NB4 (cell line): ENCODE data around the gene TCF3.

Experiments used
- DNase-seq: peaks from one replicate; pipeline ENCODE4 v3.0.0; 2010; ENCODE audit warnings: low read depth
- H3K4me3 ChIP-seq: one replicate; pipeline ENCODE4 v1.5.1; 2011; ENCODE audit warnings: mild to moderate bottlenecking, low read depth, low read length, moderate library complexity
- CTCF ChIP-seq: IDR thresholded peaks from one replicate; pipeline ENCODE4 v1.5.1; 2012; ENCODE audit warnings: low read depth, low read length
- MAX ChIP-seq: IDR thresholded peaks from 2 replicates; pipeline ENCODE4 v1.6.1; 2011; ENCODE audit warnings: low read depth, low read length
- MYC ChIP-seq: IDR thresholded peaks from 2 replicates; pipeline ENCODE4 v1.6.1; 2011; ENCODE audit warnings: low read depth, low read length
- POLR2A ChIP-seq: IDR thresholded peaks from 2 replicates; pipeline ENCODE4 v1.6.1; 2011; ENCODE audit warnings: mild to moderate bottlenecking; ENCODE audit not compliant: insufficient read length; ENCODE audit errors: extremely low read depth

TCF3 gene

GRCh38 chr19:1634938-1635243, 17.5 kb downstream of the TCF3 start:
- TF ChIP-seq CTCF (no peak), MAX (no peak), MYC (no peak), POLR2A (no peak)
- no peak for DNase-seq
- H3K4me3 ChIP-seq, result no peak overlapping the region

GRCh38 chr19:1634242-1634937, 18.0 kb downstream of the TCF3 start:
- no peak for TF ChIP-seq MYC
- TF ChIP-seq CTCF, result no peak
- TF ChIP-seq POLR2A, result no peak
- TF ChIP-seq MAX, result no peak
- H3K4me3 ChIP-seq, result no peak overlapping the region
- DNase-seq, result no peak

GRCh38 chr19:1633269-1633826, 19.1 kb downstream of the TCF3 start:
- TF ChIP-seq MAX, result no peak
- no peak for TF ChIP-seq MYC
- no peak for TF ChIP-seq CTCF
- no peak for TF ChIP-seq POLR2A
- DNase-seq, result no peak
- no peak overlapping the region for H3K4me3 ChIP-seq

- H3K4me3 ChIP-seq, result no peak overlapping the region
- DNase-seq, result no peak
- TF ChIP-seq CTCF (no peak), POLR2A (no peak), MYC (no peak), MAX (no peak)
Observed at GRCh38 chr19:1632462-1633268, 19.8 kb downstream of the TCF3 start.

GRCh38 chr19:1631557-1632100, 20.8 kb downstream of the TCF3 start:
- H3K4me3 ChIP-seq, result no peak overlapping the region
- TF ChIP-seq CTCF (no peak), MYC (no peak), MAX (no peak), POLR2A (no peak)
- no peak for DNase-seq
